Mesothelial cell of epicardium (in vitro differentiated cells): Measurements from ENCODE around the gene ADGRA1. TPM values are rescaled to one million over a fixed set of nuclear protein-coding genes. Genes with fewer than 3 reads are reported as not detected.

ENCODE experiments used
- DNase-seq, 2 experiments: peaks; one replicate each; pipeline ENCODE4 v3.0.0; 2021; ENCODE audit warnings: low spot score in 2 of 2; ENCODE audit not compliant: unreplicated experiment in 2 of 2
- H3K27ac Mint-ChIP-seq: 2 replicates; pipeline ENCODE4 v1.8.0; 2021; ENCODE audit warnings: mixed read lengths
- H3K27me3 Mint-ChIP-seq: 2 replicates; pipeline ENCODE4 v1.8.0; 2021; ENCODE audit warnings: low read depth, mixed read lengths
- H3K36me3 Mint-ChIP-seq: 2 replicates; pipeline ENCODE4 v1.8.0; 2021; ENCODE audit warnings: mixed read lengths
- H3K4me1 Mint-ChIP-seq: 2 replicates; pipeline ENCODE4 v1.8.0; 2021; ENCODE audit warnings: mixed read lengths
- H3K4me3 Mint-ChIP-seq: 2 replicates; pipeline ENCODE4 v1.8.0; 2021; ENCODE audit warnings: mild to moderate bottlenecking, moderate library complexity, mixed read lengths
- H3K9me3 Mint-ChIP-seq: 2 replicates; pipeline ENCODE4 v1.8.0; 2021; ENCODE audit warnings: mixed read lengths
- CTCF ChIP-seq: fragments of 200-600 bp; sonication (generic); IDR thresholded peaks from one replicate; pipeline ENCODE4 v1.5.0; 2021; ENCODE audit warnings: antibody characterized with exemption; ENCODE audit not compliant: unreplicated experiment
- total RNA-seq: library from RNA; stranded (reverse); gene quantifications from 3 replicates; pipeline ENCODE4 v1.2.1, GENCODE V29; 2021

ADGRA1 gene
- total RNA-seq, 1 donor from 2014 or later: not detected

GRCh38 chr10:133125901-133126300 lies 38.2 kb downstream of the ADGRA1 start:
- Mint-ChIP-seq H3K9me3 (no peaks in the 10 kb centered on the region), H3K4me1 (peaks cover 1% of the 10 kb centered on the region), H3K36me3 (no peaks in the 10 kb centered on the region), H3K27me3 (peaks cover 38% of the 10 kb centered on the region), H3K4me3 (no peak overlapping the region), H3K27ac (no peak overlapping the region)
- TF ChIP-seq CTCF: no peak
- DNase-seq: no peak

GRCh38 chr10:133126431-133127290 lies 38.9 kb downstream of the ADGRA1 start:
- TF ChIP-seq CTCF: no peak
- peaks cover 38% of the 10 kb centered on the region for H3K27me3 Mint-ChIP-seq
- no peaks in the 10 kb centered on the region for H3K36me3 Mint-ChIP-seq

GRCh38 chr10:133127291-133128125 lies 39.8 kb downstream of the ADGRA1 start:
- H3K4me3 Mint-ChIP-seq: no peak overlapping the region
- TF ChIP-seq CTCF: no peak
- H3K27ac Mint-ChIP-seq: no peak overlapping the region
- no peaks in the 10 kb centered on the region for H3K9me3 Mint-ChIP-seq
- H3K27me3 Mint-ChIP-seq: peaks cover 40% of the 10 kb centered on the region
- peaks cover 1% of the 10 kb centered on the region for H3K4me1 Mint-ChIP-seq
- DNase-seq: no peak
- no peaks in the 10 kb centered on the region for H3K36me3 Mint-ChIP-seq

More at GRCh38 chr10:133126431-133127290, 38.9 kb downstream of the ADGRA1 start:
- Mint-ChIP-seq H3K4me3 (no peak overlapping the region), H3K27ac (no peak overlapping the region), H3K9me3 (no peaks in the 10 kb centered on the region), H3K4me1 (peaks cover 1% of the 10 kb centered on the region)
- DNase-seq: no peak

- Mint-ChIP-seq H3K27me3 (peaks cover 31% of the 10 kb centered on the region), H3K27ac (no peak overlapping the region)
- no peak for TF ChIP-seq CTCF
Observed at GRCh38 chr10:133128126-133129070, 40.7 kb downstream of the ADGRA1 start.

More at GRCh38 chr10:133128126-133129070, 40.7 kb downstream of the ADGRA1 start:
- Mint-ChIP-seq H3K4me3 (no peak overlapping the region), H3K4me1 (peaks cover 1% of the 10 kb centered on the region), H3K9me3 (no peaks in the 10 kb centered on the region), H3K36me3 (no peaks in the 10 kb centered on the region)
- DNase-seq: no peak
